K562 (cell line): ENCODE measurements around the gene TALDO1. TPM values are rescaled to one million over a fixed set of nuclear protein-coding genes. Genes with fewer than 3 reads are reported as not detected.
"Not testable (repeated sequence)": the region's sequence is repeated elsewhere in the genome, so short reads cannot be mapped to it uniquely, and the experiment has no call there.

Experiments used
- ATAC-seq: fragments of 200-7000 bp; cut with Tn5 transposase; 3 replicates; pipeline ENCODE4 v1.9.1; 2020; ENCODE audit warnings: moderate library complexity
- BruUV-seq: library from RNA; stranded (reverse); fragments of 400-500 nt; replicated peaks from 2 replicates; lab custom pipeline; 2021; lab: Mats Ljungman, UMichigan
- CTCF ChIA-PET: fragments of 300-600 bp; formaldehyde crosslinking; extraction: SDS; loops from one replicate; lab custom pipeline; 2021; ENCODE audit warnings: low intra/inter-chr PET ratio; lab: Yijun Ruan, JAX
- POLR2A ChIA-PET: fragments of 300-600, 350-650 bp; sonication (Branson Sonifier 250); formaldehyde crosslinking; extraction: SDS; loops from one replicate; lab custom pipeline; 2021; ENCODE audit warnings: antibody characterized with exemption, inconsistent platforms; lab: Yijun Ruan, JAX
- DNase-seq, 4 experiments: peaks; one replicate each; pipeline versions ENCODE4 v3.0.0 to v3.0.0-alpha.2; 2011 to 2018; ENCODE audit warnings: low spot score in 3 of 4, mixed read lengths in 3 of 4; ENCODE audit errors: extremely low read depth in 1 of 4
- FAIRE-seq: peaks from 2 replicates; lab custom pipeline; 2011; peaks lifted over from hg19 to GRCh38; lab: Jason Lieb, UNC
- H2AFZ ChIP-seq: 2 replicates; pipeline ENCODE4 v1.6.0; 2011; ENCODE audit warnings: low read depth, low read length, control low read depth, inconsistent platforms
- H3K27ac ChIP-seq: fragments of 200-600 bp; 3 replicates; pipeline ENCODE4 v1.8.0; 2011; ENCODE audit warnings: low read depth, mild to moderate bottlenecking, control low read depth, inconsistent platforms, low read length, moderate library complexity, mixed read lengths; ENCODE audit errors: extremely low read depth
- H3K27me3 ChIP-seq, 2 experiments: fragments of 300-600 bp in 1 of 2; 2 replicates in 1 of 2; 3 replicates in 1 of 2; pipeline versions ENCODE4 v1.6.0 to v1.8.0; 2011; ENCODE audit warnings: inconsistent platforms in 2 of 2, low read length in 2 of 2, mild to moderate bottlenecking in 1 of 2, mixed read lengths in 1 of 2, moderate library complexity in 1 of 2; ENCODE audit not compliant: control insufficient read depth in 2 of 2, insufficient read depth in 2 of 2
- H3K36me3 ChIP-seq: fragments of 300-600 bp; 3 replicates; pipeline ENCODE4 v1.8.0; 2011; ENCODE audit warnings: mild to moderate bottlenecking, low read length, inconsistent platforms; ENCODE audit not compliant: control insufficient read depth, insufficient read depth
- H3K4me1 ChIP-seq, 2 experiments: fragments of 200-600 bp in 1 of 2; replicated peaks in 1 of 2; 2 replicates in 1 of 2; 3 replicates in 1 of 2; pipeline versions ENCODE4 v1.5.1 to v1.8.0; 2011; ENCODE audit warnings: inconsistent platforms in 2 of 2, low read length in 2 of 2, mild to moderate bottlenecking in 1 of 2, mixed read lengths in 1 of 2, moderate library complexity in 1 of 2; ENCODE audit not compliant: control insufficient read depth in 2 of 2, insufficient read depth in 2 of 2
- H3K4me2 ChIP-seq: 2 replicates; pipeline ENCODE4 v1.6.1; 2011; ENCODE audit warnings: low read length, control low read depth, inconsistent platforms, mixed read lengths; ENCODE audit not compliant: insufficient read depth
- H3K4me3 ChIP-seq: fragments of 200-600 bp; sonication (generic), shearing (Covaris generic); 2 replicates; pipeline ENCODE4 v1.5.1; 2016; ENCODE audit warnings: control low read depth, inconsistent platforms
- H3K79me2 ChIP-seq: fragments of 200-600 bp; 3 replicates; pipeline ENCODE4 v1.8.0; 2011; ENCODE audit warnings: low read length, inconsistent platforms; ENCODE audit not compliant: control insufficient read depth, insufficient read depth
- H3K9ac ChIP-seq, 2 experiments: 2 replicates each; pipeline versions ENCODE4 v1.6.0 to v1.6.1; 2011; ENCODE audit warnings: low read depth in 2 of 2, low read length in 2 of 2, control low read depth in 1 of 2, inconsistent platforms in 1 of 2, mild to moderate bottlenecking in 1 of 2, mixed read lengths in 1 of 2; ENCODE audit not compliant: insufficient read depth in 1 of 2
- H3K9me1 ChIP-seq: one replicate; pipeline ENCODE4 v1.6.0; 2011; ENCODE audit warnings: inconsistent platforms, mild to moderate bottlenecking, low read length, moderate library complexity; ENCODE audit not compliant: control insufficient read depth, insufficient read depth
- H3K9me3 ChIP-seq: replicated peaks from 2 replicates; pipeline ENCODE4 v1.5.1; 2011; ENCODE audit warnings: low read depth, low read length, inconsistent platforms; ENCODE audit not compliant: control insufficient read depth, insufficient read depth
- H4K20me1 ChIP-seq: replicated peaks from 2 replicates; pipeline ENCODE4 v1.6.1; 2011; ENCODE audit warnings: low read length, inconsistent platforms, mixed read lengths; ENCODE audit not compliant: control insufficient read depth, insufficient read depth
- EWSR1 ChIP-seq: fragments of 450-650 bp; IDR thresholded peaks from 2 replicates; pipeline ENCODE4 v1.6.1; 2018; ENCODE audit warnings: borderline replicate concordance, mild to moderate bottlenecking, low read depth, moderate library complexity; ENCODE audit not compliant: partially characterized antibody
- RBM34 ChIP-seq: fragments of 200-400 bp; formaldehyde crosslinking; IDR thresholded peaks from 2 replicates; pipeline ENCODE4 v1.6.1; 2018; ENCODE audit warnings: low read length, borderline replicate concordance; ENCODE audit not compliant: insufficient read depth
- TAF1 ChIP-seq: IDR thresholded peaks from 2 replicates; pipeline ENCODE4 v1.6.1; 2011; ENCODE audit warnings: mild to moderate bottlenecking, low read length, moderate library complexity; ENCODE audit not compliant: insufficient read depth, control insufficient read depth, severe bottlenecking; ENCODE audit errors: extremely low read depth
- TFAP4 ChIP-seq: sonication (generic); formaldehyde crosslinking; IDR thresholded peaks from 2 replicates; pipeline ENCODE4 v1.8.0; 2022; ENCODE audit warnings: missing genetic modification reagents, mild to moderate bottlenecking, moderate library complexity, borderline replicate concordance
- WHSC1 ChIP-seq: IDR thresholded peaks from one replicate; pipeline ENCODE4 v1.6.1; 2012; ENCODE audit warnings: low read length, control low read depth, inconsistent platforms
- ZBTB33 ChIP-seq: sonication (generic); formaldehyde crosslinking; IDR thresholded peaks from 2 replicates; pipeline ENCODE4 v1.8.1; 2023; ENCODE audit warnings: mild to moderate bottlenecking, missing genetic modification reagents
- ZBTB43 ChIP-seq: sonication (generic); formaldehyde crosslinking; IDR thresholded peaks from 2 replicates; pipeline ENCODE4 v1.8.0; 2023; ENCODE audit warnings: mild to moderate bottlenecking, missing genetic modification reagents
- ZNF511 ChIP-seq: sonication (generic); formaldehyde crosslinking; IDR thresholded peaks from 2 replicates; pipeline ENCODE4 v1.8.0; 2022; ENCODE audit warnings: mild to moderate bottlenecking, missing genetic modification reagents
- WGBS: fragments of 100-300 bp; shearing (Covaris generic); methylation state at CpG from one replicate; pipeline ENCODE4 v1.1.6; 2016; ENCODE audit warnings: low coverage, mixed read lengths; ENCODE audit not compliant: insufficient coverage; ENCODE audit errors: missing lambda C conversion rate; 5-methylcytosine and 5-hydroxymethylcytosine counted together
- in situ Hi-C: fragments of 300-500 bp; cut with MboI; formaldehyde crosslinking; loops from 4 replicates; pipeline ENCODE4 v1.15.0; 2018; ENCODE audit warnings: inconsistent platforms, mixed read lengths
- intact Hi-C: fragments of 100-400 bp; cut with micrococcal nuclease; formaldehyde crosslinking; loops from 2 replicates; pipeline ENCODE4 v1.14.2; 2022
- polyA plus RNA-seq, 8 experiments: library from polyadenylated mRNA; depleted of rRNA in 4 of 8; stranded (reverse) in 5 of 8; unstranded in 3 of 8; fragments of >200 nt; fragmentation: Nextera tagmentation in 2 of 8; fragmentation: Illumina TruSeq in 1 of 8; extraction: Ambion mirVana in 2 of 8; extraction: Trizol in 1 of 8; gene quantifications; 2 replicates each; pipeline versions ENCODE4 v1.2.1 to v1.2.3, GENCODE V29; 2011 to 2014; ENCODE audit warnings: inconsistent platforms in 1 of 8, missing spikeins in 1 of 8
- total RNA-seq, 7 experiments: library from RNA; depleted of rRNA in 6 of 7; stranded (reverse); fragments of >200 nt in 6 of 7; fragmentation: Illumina TruSeq in 2 of 7; extraction: Trizol in 2 of 7; gene quantifications; 2 replicates each; pipeline versions ENCODE4 v1.2.1 to v1.2.3, GENCODE V29; 2011 to 2021; ENCODE audit warnings: low replicate concordance in 1 of 7

TALDO1 gene
- total and polyA plus RNA-seq, 9 of the 15 experiments (the other 6 are each of a cell fraction or from before 2014, with no cell fraction given), result 260 to 541 (median 441) TPM

GRCh38 chr11:734541-734940 is 12.7 kb upstream of the TALDO1 start:
- POLR2A ChIA-PET, H3K9me1 ChIP-seq, H2AFZ ChIP-seq: not testable (repeated sequence)
- WGBS, result 71% methylated on average over 9 of the region's 26 CpGs
- TF ChIP-seq ZBTB33 (CRISPR knock-in tag), result peak; percentile 97
- TF ChIP-seq, all 486 proteins: peak for 1; not testable (repeated sequence) for 485
- H3K9me3 ChIP-seq, in situ Hi-C loops, intact Hi-C loops, H3K36me3 ChIP-seq, H3K27me3 ChIP-seq, ATAC-seq, CTCF ChIA-PET, H4K20me1 ChIP-seq, FAIRE-seq, BruUV-seq, H3K4me3 ChIP-seq, DNase-seq, H3K9ac ChIP-seq, H3K79me2 ChIP-seq, H3K27ac ChIP-seq, H3K4me2 ChIP-seq: not testable (repeated sequence)
- H3K4me1 ChIP-seq, result peaks cover 7 to 18% of the 10 kb centered on the region in 2 experiments; a peak in 3 of 5 replicates

GRCh38 chr11:737366-737765 is 9.9 kb upstream of the TALDO1 start:
- Histone ChIP-seq H3K27me3 (no peaks in the 10 kb centered on the region), H3K36me3 (no peaks in the 10 kb centered on the region), H3K4me1 (peaks cover 10 to 23% of the 10 kb centered on the region in 2 experiments; a peak in 4 of 5 replicates), H3K4me2 (peak overlapping the region; percentile 27; the same call in 1 of the 2 replicates), H3K27ac (no peak overlapping the region), H3K9me1 (peaks cover under 1% of the 10 kb centered on the region), H3K9ac (peak overlapping the region; percentile 36 to 84; a peak in 3 of 4 replicates), H3K9me3 (no peaks in the 10 kb centered on the region), H3K79me2 (no peaks in the 10 kb centered on the region), H2AFZ (peak overlapping the region; percentile 80), H3K4me3 (no peak overlapping the region), H4K20me1 (no peaks in the 10 kb centered on the region)
- in situ Hi-C loops (no loop called here), intact Hi-C loops (no loop called here)
- peak; percentile 38 for ATAC-seq
- 48% methylated on average over 11 of the region's 11 CpGs for WGBS
- DNase-seq, result peak in 1 of 4 experiments; percentile 4
- no TSS peak for BruUV-seq
- POLR2A ChIA-PET, result interaction anchor here (1.2 to 2.8 kb wide), 3 partner anchors 9 to 11 kb away, joined by 3 to 14 read pairs (median 7); partner anchors contain the start of gene TALDO1
- CTCF ChIA-PET, result no interaction called here
- TF ChIP-seq RBM34 (no peak), ZNF511 (CRISPR knock-in tag) (no peak), TAF1 (no peak), ZBTB43 (CRISPR knock-in tag) (no peak), WHSC1 (no peak), EWSR1 (no peak), TFAP4 (CRISPR knock-in tag) (peak; percentile 35; the same call in 1 of the 2 replicates)
- no peak for FAIRE-seq
